ENCODE measurements around the gene STIL. TPM values are rescaled to one million over a fixed set of nuclear protein-coding genes. Genes with fewer than 3 reads are reported as not detected.

The STIL gene
- total and polyA plus RNA-seq, 4 donors = 0.26 to 20.5 (median 0.75) TPM

DNA sequence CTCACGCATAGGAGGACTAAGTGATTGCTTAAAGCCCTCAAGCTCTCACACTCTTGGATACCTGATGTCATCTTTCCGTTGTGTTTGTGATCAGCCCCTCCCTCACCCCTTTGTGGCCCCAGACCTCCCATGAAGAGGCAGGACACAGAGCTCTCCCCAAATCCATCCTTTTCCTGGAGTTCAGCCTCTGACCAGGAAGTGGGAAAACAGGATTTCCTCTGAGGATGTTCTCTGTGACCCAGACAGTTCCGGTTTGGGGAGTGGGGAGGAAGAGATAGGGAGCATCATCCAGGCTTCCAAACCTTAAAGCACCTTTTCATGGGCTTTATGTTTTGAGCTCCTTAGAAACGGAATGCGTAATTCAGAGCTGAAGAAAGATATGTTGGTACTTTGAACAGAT, 70.0 kb downstream of the STIL start:
- 62% methylated on average over 5 of the region's 5 CpGs for WGBS
- no peak for TF ChIP-seq YY1 (IDR thresholded peaks at IDR 0.05)
- TF ChIP-seq CTCF (IDR thresholded peaks at IDR 0.05; ENCODE audit: low read depth, low read length, missing input control) = no peak
- TF ChIP-seq ZBTB33 (IDR thresholded peaks at IDR 0.05) = no peak
- no peak for TF ChIP-seq JUND (IDR thresholded peaks at IDR 0.05)
- no peak for TF ChIP-seq FOXA2 (IDR thresholded peaks at IDR 0.05)
- TF ChIP-seq TAF1 (conservative IDR thresholded peaks at IDR 0.05) = no peak
- no peak for TF ChIP-seq FOXA1 (IDR thresholded peaks at IDR 0.05)
- TF ChIP-seq HNF4G (IDR thresholded peaks at IDR 0.05) = no peak
- peak; percentile 40 for TF ChIP-seq MAX (IDR thresholded peaks at IDR 0.05)
- TF ChIP-seq RXRA (IDR thresholded peaks at IDR 0.05) = no peak
- TF ChIP-seq GABPA (IDR thresholded peaks at IDR 0.05 in 1 of 2, conservative IDR thresholded peaks at IDR 0.05 in 1 of 2) = no peak
- peak; percentile 17 for TF ChIP-seq SP1 (IDR thresholded peaks at IDR 0.05)
- TF ChIP-seq, protein P1, sequence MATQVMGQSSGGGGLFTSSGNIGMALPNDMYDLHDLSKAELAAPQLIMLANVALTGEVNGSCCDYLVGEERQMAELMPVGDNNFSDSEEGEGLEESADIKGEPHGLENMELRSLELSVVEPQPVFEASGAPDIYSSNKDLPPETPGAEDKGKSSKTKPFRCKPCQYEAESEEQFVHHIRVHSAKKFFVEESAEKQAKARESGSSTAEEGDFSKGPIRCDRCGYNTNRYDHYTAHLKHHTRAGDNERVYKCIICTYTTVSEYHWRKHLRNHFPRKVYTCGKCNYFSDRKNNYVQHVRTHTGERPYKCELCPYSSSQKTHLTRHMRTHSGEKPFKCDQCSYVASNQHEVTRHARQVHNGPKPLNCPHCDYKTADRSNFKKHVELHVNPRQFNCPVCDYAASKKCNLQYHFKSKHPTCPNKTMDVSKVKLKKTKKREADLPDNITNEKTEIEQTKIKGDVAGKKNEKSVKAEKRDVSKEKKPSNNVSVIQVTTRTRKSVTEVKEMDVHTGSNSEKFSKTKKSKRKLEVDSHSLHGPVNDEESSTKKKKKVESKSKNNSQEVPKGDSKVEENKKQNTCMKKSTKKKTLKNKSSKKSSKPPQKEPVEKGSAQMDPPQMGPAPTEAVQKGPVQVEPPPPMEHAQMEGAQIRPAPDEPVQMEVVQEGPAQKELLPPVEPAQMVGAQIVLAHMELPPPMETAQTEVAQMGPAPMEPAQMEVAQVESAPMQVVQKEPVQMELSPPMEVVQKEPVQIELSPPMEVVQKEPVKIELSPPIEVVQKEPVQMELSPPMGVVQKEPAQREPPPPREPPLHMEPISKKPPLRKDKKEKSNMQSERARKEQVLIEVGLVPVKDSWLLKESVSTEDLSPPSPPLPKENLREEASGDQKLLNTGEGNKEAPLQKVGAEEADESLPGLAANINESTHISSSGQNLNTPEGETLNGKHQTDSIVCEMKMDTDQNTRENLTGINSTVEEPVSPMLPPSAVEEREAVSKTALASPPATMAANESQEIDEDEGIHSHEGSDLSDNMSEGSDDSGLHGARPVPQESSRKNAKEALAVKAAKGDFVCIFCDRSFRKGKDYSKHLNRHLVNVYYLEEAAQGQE (IDR thresholded peaks at IDR 0.05) = no peak
- no peak for TF ChIP-seq ATF3 (IDR thresholded peaks at IDR 0.05)
- peak; percentile 82 for TF ChIP-seq NR2F2 (IDR thresholded peaks at IDR 0.05)
- TF ChIP-seq RAD21 (IDR thresholded peaks at IDR 0.05) = no peak
- TF ChIP-seq EGR1 (IDR thresholded peaks at IDR 0.05; ENCODE audit: low read depth in 2 of 2) = peak; percentile 27 to 47
- TF ChIP-seq HNF4A (conservative IDR thresholded peaks at IDR 0.05) = no peak

More for the DNA sequence above, 70.0 kb downstream of the STIL start:
- H3K36me3 ChIP-seq (ENCODE audit: control insufficient read depth in 4 of 4, insufficient read depth in 3 of 4, low read depth in 1 of 4, low read length in 3 of 4) = no peaks in the 10 kb centered on the region
- no peaks in the 10 kb centered on the region for H3K4me1 ChIP-seq (ENCODE audit: control insufficient read depth in 4 of 4, insufficient read depth in 4 of 4, low read length in 3 of 4)
- H3K27ac ChIP-seq (ENCODE audit: low read depth in 1 of 2, low read length in 2 of 2) = no peak overlapping the region
- H3K9ac ChIP-seq (ENCODE audit: low read depth in 1 of 2, low read length in 2 of 2) = no peak overlapping the region
- H3K4me3 ChIP-seq (ENCODE audit: low read depth in 1 of 3, low read length in 3 of 3) = no peak overlapping the region
- no peaks in the 10 kb centered on the region for H3K27me3 ChIP-seq (ENCODE audit: control insufficient read depth in 4 of 4, insufficient read depth in 4 of 4, low read length in 3 of 4)
- no peaks in the 10 kb centered on the region for H3K9me3 ChIP-seq (ENCODE audit: control insufficient read depth in 4 of 4, low read length in 3 of 4)
- DNase-seq (ENCODE audit: low spot score) = no peak

Data from liver (tissue), 9 donors.